GM12874 (cell line): Measurements from ENCODE around the gene UBN1.

ENCODE experiments used
- TF ChIP-seq, protein P1 (sequence below): IDR thresholded peaks from 2 replicates; pipeline ENCODE4 v1.5.1; 2011; ENCODE audit warnings: low read depth, mild to moderate bottlenecking, control low read depth, low read length, moderate library complexity; ENCODE audit not compliant: insufficient read depth

The UBN1 gene

DNA sequence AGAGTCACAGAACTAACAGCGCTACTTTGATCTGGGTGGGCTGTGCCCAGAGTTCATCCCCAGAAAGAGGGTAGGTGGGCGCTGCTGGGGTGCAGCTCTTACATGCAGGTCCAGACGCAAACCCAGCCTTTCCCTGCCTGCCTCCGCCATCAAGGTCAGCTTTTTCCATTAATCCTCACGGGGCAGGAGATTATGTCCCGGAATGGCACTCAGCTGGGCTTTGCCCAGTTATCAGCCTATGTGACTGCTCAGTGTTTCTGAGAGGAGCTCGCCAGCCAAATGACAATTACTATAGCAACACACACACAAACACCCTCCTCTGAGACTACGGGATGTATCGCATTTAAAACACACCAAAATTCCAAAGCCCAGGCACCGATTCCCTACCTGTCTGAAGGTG, 20.3 kb upstream of the UBN1 start:
- TF ChIP-seq, protein P1, sequence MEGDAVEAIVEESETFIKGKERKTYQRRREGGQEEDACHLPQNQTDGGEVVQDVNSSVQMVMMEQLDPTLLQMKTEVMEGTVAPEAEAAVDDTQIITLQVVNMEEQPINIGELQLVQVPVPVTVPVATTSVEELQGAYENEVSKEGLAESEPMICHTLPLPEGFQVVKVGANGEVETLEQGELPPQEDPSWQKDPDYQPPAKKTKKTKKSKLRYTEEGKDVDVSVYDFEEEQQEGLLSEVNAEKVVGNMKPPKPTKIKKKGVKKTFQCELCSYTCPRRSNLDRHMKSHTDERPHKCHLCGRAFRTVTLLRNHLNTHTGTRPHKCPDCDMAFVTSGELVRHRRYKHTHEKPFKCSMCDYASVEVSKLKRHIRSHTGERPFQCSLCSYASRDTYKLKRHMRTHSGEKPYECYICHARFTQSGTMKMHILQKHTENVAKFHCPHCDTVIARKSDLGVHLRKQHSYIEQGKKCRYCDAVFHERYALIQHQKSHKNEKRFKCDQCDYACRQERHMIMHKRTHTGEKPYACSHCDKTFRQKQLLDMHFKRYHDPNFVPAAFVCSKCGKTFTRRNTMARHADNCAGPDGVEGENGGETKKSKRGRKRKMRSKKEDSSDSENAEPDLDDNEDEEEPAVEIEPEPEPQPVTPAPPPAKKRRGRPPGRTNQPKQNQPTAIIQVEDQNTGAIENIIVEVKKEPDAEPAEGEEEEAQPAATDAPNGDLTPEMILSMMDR, result no peak

DNA sequence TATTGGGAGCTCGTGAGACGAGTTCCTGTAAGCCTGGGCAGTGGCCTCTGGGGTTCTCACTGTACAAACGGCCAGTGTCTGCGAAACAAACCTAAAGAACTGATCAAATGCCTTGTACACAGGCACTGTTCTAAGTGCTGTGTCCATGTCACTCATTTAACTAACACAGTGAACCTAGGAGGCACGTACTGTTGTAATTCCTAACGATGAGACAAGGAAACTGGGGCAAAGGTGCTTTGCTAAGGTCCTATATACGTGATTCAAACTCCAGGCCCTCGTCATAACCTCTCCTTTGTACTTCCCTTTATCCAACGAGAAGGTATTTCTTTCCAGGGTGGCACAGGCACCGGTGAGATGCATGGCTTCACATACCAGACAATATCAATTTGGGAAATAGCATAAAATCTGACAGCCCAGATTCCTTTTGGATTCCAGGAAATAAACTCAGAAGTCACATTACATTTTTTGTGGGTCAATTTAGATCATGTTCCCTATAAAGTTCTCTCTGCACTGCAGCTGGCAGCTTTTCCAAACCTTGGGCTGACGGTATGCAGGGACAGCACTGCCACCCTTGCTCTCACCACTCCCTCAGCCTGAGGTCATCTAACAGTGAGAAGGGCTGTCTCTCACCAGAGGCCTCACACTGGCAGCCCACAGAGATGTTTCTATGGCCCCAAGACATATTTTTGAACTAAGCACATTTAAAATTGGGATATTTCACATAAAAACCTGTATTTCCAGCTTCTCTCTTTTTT, 18.5 kb upstream of the UBN1 start:
- TF ChIP-seq, protein P1, result no peak

- TF ChIP-seq, protein P1, result no peak
Measured at GRCh38 chr16:4830408-4830807, 16.9 kb upstream of the UBN1 start.

GRCh38 chr16:4831616-4832015, 15.7 kb upstream of the UBN1 start:
- TF ChIP-seq, protein P1, result no peak

GRCh38 chr16:4832698-4833343, 14.5 kb upstream of the UBN1 start:
- TF ChIP-seq, protein P1, result no peak

GRCh38 chr16:4833584-4833983, 13.7 kb upstream of the UBN1 start:
- TF ChIP-seq, protein P1, result no peak

DNA sequence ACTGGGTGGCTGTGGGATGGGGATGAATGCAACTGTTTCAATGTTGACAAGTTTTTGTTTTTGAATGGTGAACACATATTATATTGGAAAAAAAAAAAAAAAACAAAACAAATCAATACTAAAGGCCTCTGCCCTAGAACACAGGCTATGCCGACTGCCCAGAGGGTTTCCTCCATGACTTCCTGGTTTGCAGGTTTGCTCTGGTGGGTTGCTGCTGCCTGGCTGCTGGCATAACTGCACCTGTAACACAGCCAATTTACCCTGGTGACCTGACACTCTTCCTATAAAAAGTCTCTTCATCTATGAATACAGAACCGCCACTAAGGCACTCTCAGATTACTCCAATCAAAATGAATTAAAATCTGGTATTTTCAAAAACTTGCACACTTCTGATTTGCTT, 10.6 kb upstream of the UBN1 start:
- TF ChIP-seq, protein P1, result no peak
